Fibroblast of lung (primary cell): ENCODE data around the gene SMAD3. TPM values are rescaled to one million over a fixed set of nuclear protein-coding genes. Genes with fewer than 3 reads are reported as not detected.

Source experiments
- DNase-seq, 2 donors: peaks; one replicate each; pipeline versions ENCODE4 v3.0.0 to v3.0.0-alpha.2; 2010; ENCODE audit warnings: low read depth in 2 of 2
- H2AFZ ChIP-seq: 2 replicates; pipeline ENCODE4 v1.5.1; 2012; ENCODE audit warnings: low read length, control low read depth, inconsistent platforms
- H3K27ac ChIP-seq: 2 replicates; pipeline ENCODE4 v1.5.1; 2011; ENCODE audit warnings: low read length, control low read depth; ENCODE audit not compliant: insufficient read depth
- H3K27me3 ChIP-seq: 2 replicates; pipeline ENCODE4 v1.5.1; 2011; ENCODE audit warnings: mild to moderate bottlenecking, low read length; ENCODE audit not compliant: control insufficient read depth, insufficient read depth
- H3K36me3 ChIP-seq: 2 replicates; pipeline ENCODE4 v1.5.1; 2011; ENCODE audit warnings: low read length; ENCODE audit not compliant: control insufficient read depth, insufficient read depth
- H3K4me1 ChIP-seq: 2 replicates; pipeline ENCODE4 v1.5.1; 2011; ENCODE audit warnings: low read length; ENCODE audit not compliant: control insufficient read depth, insufficient read depth; ENCODE audit errors: extremely low read depth
- H3K4me2 ChIP-seq: 2 replicates; pipeline ENCODE4 v1.5.1; 2011; ENCODE audit warnings: low read length, control low read depth; ENCODE audit not compliant: insufficient read depth; ENCODE audit errors: extremely low read depth
- H3K4me3 ChIP-seq, 4 experiments: fragments of 200-600 bp in 1 of 4; sonication (generic) in 1 of 4; replicated peaks in 1 of 4; 2 replicates each; pipeline ENCODE4 v1.5.1; 2011 to 2016; ENCODE audit warnings: low read length in 4 of 4, low read depth in 3 of 4, mild to moderate bottlenecking in 3 of 4, control low read depth in 2 of 4, inconsistent platforms in 1 of 4, mixed read lengths in 1 of 4; ENCODE audit not compliant: insufficient read depth in 1 of 4; ENCODE audit errors: control extremely low read depth in 1 of 4
- H3K79me2 ChIP-seq: 2 replicates; pipeline ENCODE4 v1.5.1; 2012; ENCODE audit warnings: mild to moderate bottlenecking, low read length, inconsistent platforms; ENCODE audit not compliant: control insufficient read depth, insufficient read depth
- H3K9ac ChIP-seq: 2 replicates; pipeline ENCODE4 v1.5.1; 2011; ENCODE audit warnings: mild to moderate bottlenecking, low read length, control low read depth; ENCODE audit not compliant: insufficient read depth
- H3K9me3 ChIP-seq: 2 replicates; pipeline ENCODE4 v1.5.1; 2012; ENCODE audit warnings: low read depth, low read length; ENCODE audit not compliant: control insufficient read depth, insufficient read depth
- H4K20me1 ChIP-seq: 2 replicates; pipeline ENCODE4 v1.5.1; 2011; ENCODE audit warnings: low read length; ENCODE audit not compliant: control insufficient read depth, insufficient read depth; ENCODE audit errors: extremely low read depth
- EZH2 ChIP-seq: IDR thresholded peaks from 2 replicates; pipeline ENCODE4 v1.5.1; 2012; ENCODE audit warnings: low read length, control low read depth, mild to moderate bottlenecking; ENCODE audit errors: missing control alignments
- polyA plus RNA-seq, 2 donors: library from polyadenylated mRNA; depleted of rRNA in 1 of 2; stranded (reverse) in 1 of 2; unstranded in 1 of 2; fragments of >200 nt; gene quantifications; 2 replicates each; pipeline ENCODE4 v1.2.1, GENCODE V29; 2011 to 2012; ENCODE audit warnings: missing spikeins in 1 of 2
- total RNA-seq: library from RNA; depleted of rRNA; stranded (reverse); fragments of >200 nt; gene quantifications from 2 replicates; pipeline ENCODE4 v1.2.1, GENCODE V29; 2014
- TF ChIP-seq, protein P1 (sequence below), 2 donors: IDR thresholded peaks in 1 of 2; conservative IDR thresholded peaks in 1 of 2; 1 replicate in 1 of 2; 2 replicates in 1 of 2; pipeline ENCODE4 v1.5.1; 2011 to 2012; ENCODE audit warnings: low read length in 2 of 2, control low read depth in 1 of 2, inconsistent platforms in 1 of 2, low read depth in 1 of 2, mild to moderate bottlenecking in 1 of 2

SMAD3 gene
- total and polyA plus RNA-seq, 2 donors (not counting 1 experiment from before 2014, with no cell fraction given) = 69.9 to 173 TPM

DNA sequence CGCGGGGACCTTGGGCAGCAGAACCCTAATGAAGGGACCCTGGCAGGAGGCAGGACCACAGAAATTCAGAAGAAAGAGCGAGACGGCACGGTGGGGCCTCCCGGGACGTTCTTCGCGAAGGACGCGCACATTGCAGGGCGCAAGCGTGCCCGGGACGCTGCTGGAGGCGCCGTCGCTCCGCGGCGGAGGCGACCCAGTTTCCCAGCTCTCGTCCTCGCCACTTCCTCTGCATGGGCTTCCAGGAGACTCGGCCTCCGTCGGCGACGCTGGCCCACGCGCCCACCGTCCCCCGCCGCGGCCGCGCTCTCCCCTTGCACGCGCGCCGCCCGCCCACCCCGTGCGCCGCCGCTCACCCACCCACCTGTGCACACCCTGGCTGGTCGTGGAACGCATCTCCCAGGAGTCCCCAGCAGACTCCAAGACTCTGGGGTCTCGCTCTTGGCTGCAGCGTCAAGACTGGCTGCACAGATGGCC, 31.8 kb upstream of the SMAD3 start:
- DNase-seq = no peak
- H3K9me3 ChIP-seq = no peaks in the 10 kb centered on the region
- no peaks in the 10 kb centered on the region for H3K27me3 ChIP-seq
- peak overlapping the region; percentile 41 for H3K4me2 ChIP-seq
- H3K9ac ChIP-seq = no peak overlapping the region
- peak overlapping the region; percentile 51 for H2AFZ ChIP-seq
- H4K20me1 ChIP-seq = no peaks in the 10 kb centered on the region
- no peaks in the 10 kb centered on the region for H3K4me1 ChIP-seq
- no peaks in the 10 kb centered on the region for H3K36me3 ChIP-seq
- no peak overlapping the region for H3K4me3 ChIP-seq
- H3K79me2 ChIP-seq = no peaks in the 10 kb centered on the region
- TF ChIP-seq EZH2 = no peak
- TF ChIP-seq, protein P1, sequence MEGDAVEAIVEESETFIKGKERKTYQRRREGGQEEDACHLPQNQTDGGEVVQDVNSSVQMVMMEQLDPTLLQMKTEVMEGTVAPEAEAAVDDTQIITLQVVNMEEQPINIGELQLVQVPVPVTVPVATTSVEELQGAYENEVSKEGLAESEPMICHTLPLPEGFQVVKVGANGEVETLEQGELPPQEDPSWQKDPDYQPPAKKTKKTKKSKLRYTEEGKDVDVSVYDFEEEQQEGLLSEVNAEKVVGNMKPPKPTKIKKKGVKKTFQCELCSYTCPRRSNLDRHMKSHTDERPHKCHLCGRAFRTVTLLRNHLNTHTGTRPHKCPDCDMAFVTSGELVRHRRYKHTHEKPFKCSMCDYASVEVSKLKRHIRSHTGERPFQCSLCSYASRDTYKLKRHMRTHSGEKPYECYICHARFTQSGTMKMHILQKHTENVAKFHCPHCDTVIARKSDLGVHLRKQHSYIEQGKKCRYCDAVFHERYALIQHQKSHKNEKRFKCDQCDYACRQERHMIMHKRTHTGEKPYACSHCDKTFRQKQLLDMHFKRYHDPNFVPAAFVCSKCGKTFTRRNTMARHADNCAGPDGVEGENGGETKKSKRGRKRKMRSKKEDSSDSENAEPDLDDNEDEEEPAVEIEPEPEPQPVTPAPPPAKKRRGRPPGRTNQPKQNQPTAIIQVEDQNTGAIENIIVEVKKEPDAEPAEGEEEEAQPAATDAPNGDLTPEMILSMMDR (conservative IDR thresholded peaks at IDR 0.05 in 1 of 2, IDR thresholded peaks at IDR 0.05 in 1 of 2; ENCODE audit: low read depth in 1 of 2, low read length in 2 of 2) = no peak
- no peak overlapping the region for H3K27ac ChIP-seq

DNA sequence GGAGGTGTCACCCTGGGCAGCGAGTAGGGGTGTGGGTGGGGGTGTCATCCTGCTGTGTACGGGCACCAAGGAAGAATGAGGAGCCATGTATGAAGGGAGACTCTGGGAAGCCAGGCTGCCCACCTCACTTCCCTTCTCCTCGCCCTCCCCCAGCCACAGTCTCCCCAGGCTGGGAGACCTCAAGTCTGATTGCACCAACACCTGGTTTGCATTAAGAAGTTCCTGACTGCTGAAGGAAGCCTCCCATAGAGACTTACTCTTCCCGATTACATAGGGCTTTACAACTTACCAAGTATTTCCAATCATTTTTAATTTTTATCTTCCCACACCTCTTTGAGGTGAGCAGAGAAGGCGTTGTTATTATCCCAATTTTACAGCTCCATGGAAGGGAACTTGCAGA, 29.5 kb upstream of the SMAD3 start:
- Histone ChIP-seq H3K4me2 (no peak overlapping the region), H3K27ac (no peak overlapping the region), H2AFZ (no peak overlapping the region), H3K4me1 (no peaks in the 10 kb centered on the region), H3K4me3 (no peak overlapping the region), H3K79me2 (no peaks in the 10 kb centered on the region), H3K27me3 (no peaks in the 10 kb centered on the region), H3K36me3 (no peaks in the 10 kb centered on the region), H4K20me1 (no peaks in the 10 kb centered on the region), H3K9ac (no peak overlapping the region), H3K9me3 (no peaks in the 10 kb centered on the region)
- peak in 1 of 2 donors; percentile 58 for DNase-seq
- TF ChIP-seq EZH2 = no peak
- TF ChIP-seq, protein P1 (conservative IDR thresholded peaks at IDR 0.05 in 1 of 2, IDR thresholded peaks at IDR 0.05 in 1 of 2; ENCODE audit: low read depth in 1 of 2, low read length in 2 of 2) = no peak

DNA sequence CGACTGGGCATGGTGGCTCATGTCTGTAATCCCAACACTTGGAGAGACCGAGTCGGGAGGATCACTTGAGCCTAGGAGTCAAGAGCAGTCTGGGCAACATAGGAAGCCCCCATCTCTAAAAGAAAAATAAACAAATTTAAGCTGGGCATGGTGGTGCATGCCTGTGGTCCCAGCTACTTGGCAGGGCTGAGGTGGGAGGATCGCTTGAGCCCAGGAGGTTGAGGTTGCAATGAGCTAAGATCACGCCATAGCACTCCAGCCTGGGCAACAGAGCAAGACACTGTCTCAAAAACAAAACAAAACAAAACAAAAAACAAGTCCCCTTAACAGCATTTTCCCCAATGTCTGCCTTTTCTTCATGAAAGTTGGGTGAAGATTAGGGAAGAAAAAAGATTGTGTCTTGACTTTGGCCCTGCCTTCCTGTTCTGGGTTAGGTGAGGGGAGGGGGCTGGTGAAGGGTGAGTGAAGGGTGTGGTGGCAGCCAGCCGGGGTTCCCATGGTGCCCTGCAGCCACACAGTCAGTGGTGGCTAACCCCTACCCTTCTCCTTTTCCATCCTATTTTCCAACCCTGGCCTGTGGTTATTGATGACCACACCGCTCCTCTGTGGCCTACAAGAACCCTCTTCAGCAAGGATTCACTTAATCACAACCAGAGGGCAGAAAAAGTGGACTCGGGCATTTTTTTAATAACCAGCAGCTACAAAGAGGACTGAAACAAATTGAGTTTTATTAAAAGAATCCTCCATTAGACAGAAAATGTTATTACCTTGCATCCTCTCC, 28.4 kb upstream of the SMAD3 start:
- Histone ChIP-seq H2AFZ (no peak overlapping the region), H3K4me2 (no peak overlapping the region), H4K20me1 (no peaks in the 10 kb centered on the region), H3K36me3 (no peaks in the 10 kb centered on the region), H3K27me3 (no peaks in the 10 kb centered on the region), H3K4me3 (no peak overlapping the region), H3K79me2 (no peaks in the 10 kb centered on the region), H3K9me3 (no peaks in the 10 kb centered on the region), H3K4me1 (peaks cover under 1% of the 10 kb centered on the region), H3K9ac (no peak overlapping the region), H3K27ac (no peak overlapping the region)
- no peak for TF ChIP-seq EZH2
- TF ChIP-seq, protein P1 (conservative IDR thresholded peaks at IDR 0.05 in 1 of 2, IDR thresholded peaks at IDR 0.05 in 1 of 2; ENCODE audit: low read depth in 1 of 2, low read length in 2 of 2) = no peak
- peak in 1 of 2 donors; percentile 47 for DNase-seq
